ENCODE measurements around the gene CAMSAP1. TPM values are rescaled to one million over a fixed set of nuclear protein-coding genes. Genes with fewer than 3 reads are reported as not detected.

CAMSAP1 gene
- total and polyA plus RNA-seq, 9 of the 15 experiments (the other 6 are each of a cell fraction or from before 2014, with no cell fraction given): 1.5 to 28.8 (median 14.3) TPM

- H2AFZ ChIP-seq (ENCODE audit: low read depth, low read length): no peak overlapping the region
- peaks cover 7% of the 10 kb centered on the region; the same call in 1 of the 2 replicates for H4K20me1 ChIP-seq (replicated peaks; ENCODE audit: control insufficient read depth, insufficient read depth, low read length)
- H3K4me2 ChIP-seq (ENCODE audit: insufficient read depth, low read length): no peak overlapping the region
- peaks cover 0 to 65% of the 10 kb centered on the region in 2 experiments; a peak in 2 of 5 replicates for H3K4me1 ChIP-seq (replicated peaks in 1 of 2; ENCODE audit: control insufficient read depth in 2 of 2, insufficient read depth in 2 of 2, low read length in 2 of 2)
- H3K9me3 ChIP-seq (replicated peaks; ENCODE audit: control insufficient read depth, insufficient read depth, low read depth, low read length): no peaks in the 10 kb centered on the region
- POLR2A ChIA-PET: interaction anchor here (1.0 kb wide), 2 partner anchors 9 to 344 kb away, joined by 3 read pairs; no protein-coding TSS in a partner anchor
- ATAC-seq: no peak
- no peaks in the 10 kb centered on the region for H3K79me2 ChIP-seq (ENCODE audit: control insufficient read depth, insufficient read depth, low read length)
- no peak overlapping the region for H3K4me3 ChIP-seq
- in situ Hi-C loops (cut with MboI): loop anchor here (10.0 kb wide), 1 partner anchor 485 kb away; no protein-coding TSS in a partner anchor
- H3K36me3 ChIP-seq (ENCODE audit: control insufficient read depth, insufficient read depth, low read length): no peaks in the 10 kb centered on the region
- 7% methylated on average over 13 of the region's 13 CpGs for WGBS (ENCODE audit: insufficient coverage, low coverage, missing lambda C conversion rate)
- no peak for FAIRE-seq
- H3K9ac ChIP-seq (ENCODE audit: insufficient read depth in 1 of 2, low read depth in 2 of 2, low read length in 2 of 2): no peak overlapping the region
- TF ChIP-seq ZNF589 (CRISPR knock-in tag; IDR thresholded peaks at IDR 0.05; ENCODE audit: low read depth) (no peak), POLR2AphosphoS2 (IDR thresholded peaks at IDR 0.05; ENCODE audit: low read length) (no peak), XRCC3 (IDR thresholded peaks at IDR 0.05) (no peak), ZNF740 (CRISPR knock-in tag; IDR thresholded peaks at IDR 0.05) (no peak), ZNF740 (tag; IDR thresholded peaks at IDR 0.05) (no peak), ZNF449 (CRISPR knock-in tag; IDR thresholded peaks at IDR 0.05) (no peak), TGIF2 (CRISPR knock-in tag; IDR thresholded peaks at IDR 0.05) (no peak), ZNF324 (CRISPR knock-in tag; IDR thresholded peaks at IDR 0.05) (no peak)
- no peak overlapping the region for H3K27ac ChIP-seq (ENCODE audit: extremely low read depth, low read depth, low read length)
- no TSS peak for BruUV-seq (replicated peaks)
- H3K27me3 ChIP-seq (ENCODE audit: control insufficient read depth in 2 of 2, insufficient read depth in 2 of 2, low read length in 2 of 2): peaks cover 47 to 89% of the 10 kb centered on the region in 2 experiments
- intact Hi-C loops (cut with micrococcal nuclease): loop anchor here (5.0 to 10.0 kb wide), 3 partner anchors 85 to 352 kb away; partner anchors contain the start of gene KCNT1
- DNase-seq (ENCODE audit: extremely low read depth in 1 of 4, low spot score in 3 of 4): no peak
- no peaks in the 10 kb centered on the region for H3K9me1 ChIP-seq (ENCODE audit: control insufficient read depth, insufficient read depth, low read length)
- CTCF ChIA-PET (ENCODE audit: low intra/inter-chr PET ratio): no interaction called here
Observed at GRCh38 chr9:135789838-135790291, 117.5 kb downstream of the CAMSAP1 start.
